SK-N-SH treated with all-trans-retinoic acid at 6 μM for 48 hours (cell line): Measurements from ENCODE around the gene ECE1.
A peak's percentile ranks its signal among the peaks of the same experiment; 100 is the strongest.

Experiments used
- ATAC-seq: fragments of 200-7000 bp; cut with Tn5 transposase; 3 replicates; pipeline ENCODE4 v1.9.1; 2020; ENCODE audit warnings: mild to moderate bottlenecking, moderate library complexity
- ARNTL ChIP-seq: fragments of 450-650 bp; formaldehyde crosslinking; IDR thresholded peaks from 2 replicates; pipeline ENCODE4 v1.5.0; 2020; ENCODE audit warnings: low read depth, mild to moderate bottlenecking, moderate library complexity, borderline replicate concordance
- BACH2 ChIP-seq: fragments of 250-450 bp; sonication (Bioruptor Pico); IDR thresholded peaks from 2 replicates; pipeline ENCODE4 v1.9.0; 2021; ENCODE audit warnings: mild to moderate bottlenecking, borderline replicate concordance
- CSDC2 ChIP-seq: fragments of 250-450 bp; sonication (Bioruptor Pico); IDR thresholded peaks from 2 replicates; pipeline ENCODE4 v1.5.0; 2020; ENCODE audit warnings: mild to moderate bottlenecking, moderate library complexity
- CSRNP3 ChIP-seq: fragments of 250-450 bp; sonication (Bioruptor Pico); IDR thresholded peaks from 2 replicates; pipeline ENCODE4 v1.5.1; 2021; ENCODE audit warnings: mild to moderate bottlenecking, moderate library complexity
- ESRRG ChIP-seq: fragments of 250-450 bp; sonication (Bioruptor Pico); IDR thresholded peaks from 2 replicates; pipeline ENCODE4 v1.6.1; 2021; ENCODE audit warnings: mild to moderate bottlenecking
- ISL1 ChIP-seq: fragments of 250-450 bp; sonication (Bioruptor Pico); IDR thresholded peaks from 2 replicates; pipeline ENCODE4 v2.1.2; 2022; ENCODE audit warnings: mild to moderate bottlenecking, moderate library complexity
- OSR1 ChIP-seq: fragments of 250-450 bp; sonication (Bioruptor Pico); IDR thresholded peaks from 2 replicates; pipeline ENCODE4 v1.8.0; 2022; ENCODE audit warnings: moderate library complexity, mild to moderate bottlenecking, inconsistent platforms
- PATZ1 ChIP-seq: fragments of 250-450 bp; sonication (Bioruptor Pico); IDR thresholded peaks from 2 replicates; pipeline ENCODE4 v1.8.0; 2020; ENCODE audit warnings: mild to moderate bottlenecking, moderate library complexity, borderline replicate concordance
- PPARA ChIP-seq: fragments of 250-450 bp; sonication (Bioruptor Pico); IDR thresholded peaks from 2 replicates; pipeline ENCODE4 v1.5.0; 2020; ENCODE audit warnings: mild to moderate bottlenecking, borderline replicate concordance
- SNAI2 ChIP-seq: fragments of 250-450 bp; sonication (Bioruptor Pico); IDR thresholded peaks from 2 replicates; pipeline ENCODE4 v1.5.0; 2020; ENCODE audit warnings: mild to moderate bottlenecking, moderate library complexity
- TCF4 ChIP-seq: fragments of 250-450 bp; sonication (Bioruptor Pico); IDR thresholded peaks from 2 replicates; pipeline ENCODE4 v1.8.0; 2021; ENCODE audit warnings: mild to moderate bottlenecking, moderate library complexity, borderline replicate concordance
- TOX ChIP-seq: fragments of 250-450 bp; sonication (Bioruptor Pico); IDR thresholded peaks from 2 replicates; pipeline ENCODE4 v1.8.0; 2021; ENCODE audit warnings: mild to moderate bottlenecking, moderate library complexity, borderline replicate concordance
- TSHZ2 ChIP-seq: fragments of 250-450 bp; sonication (Bioruptor Pico); IDR thresholded peaks from 2 replicates; pipeline ENCODE4 v1.5.0; 2020; ENCODE audit warnings: mild to moderate bottlenecking, moderate library complexity
- ZC3H10 ChIP-seq: fragments of 250-450 bp; sonication (Bioruptor Pico); IDR thresholded peaks from 2 replicates; pipeline ENCODE4 v1.5.1; 2021; ENCODE audit warnings: mild to moderate bottlenecking, moderate library complexity
- ZFP3 ChIP-seq: fragments of 250-450 bp; sonication (Bioruptor Pico); IDR thresholded peaks from 2 replicates; pipeline ENCODE4 v1.5.0; 2020; ENCODE audit warnings: mild to moderate bottlenecking, moderate library complexity
- ZFP30 ChIP-seq: fragments of 450-650 bp; formaldehyde crosslinking; IDR thresholded peaks from 2 replicates; pipeline ENCODE4 v1.5.0; 2022; ENCODE audit warnings: mild to moderate bottlenecking, moderate library complexity
- ZNF565 ChIP-seq: fragments of 450-650 bp; formaldehyde crosslinking; conservative IDR thresholded peaks from 2 replicates; pipeline ENCODE4 v1.5.0; 2020; ENCODE audit warnings: low read depth, mild to moderate bottlenecking, moderate library complexity
- ZNF70 ChIP-seq: fragments of 450-650 bp; formaldehyde crosslinking; IDR thresholded peaks from 2 replicates; pipeline ENCODE4 v1.5.0; 2020; ENCODE audit warnings: mild to moderate bottlenecking, moderate library complexity
- ZNF8 ChIP-seq: fragments of 450-650 bp; formaldehyde crosslinking; IDR thresholded peaks from 2 replicates; pipeline ENCODE4 v1.5.0; 2020; ENCODE audit warnings: mild to moderate bottlenecking, moderate library complexity

ECE1 gene

GRCh38 chr1:21337454-21337927 lies 47.2 kb upstream of the ECE1 start:
- no peak for TF ChIP-seq ARNTL

GRCh38 chr1:21337010-21337437 lies 46.8 kb upstream of the ECE1 start:
- ATAC-seq = peak; percentile 11; the same call in 1 of the 3 replicates
- TF ChIP-seq ISL1 (CRISPR knock-in tag) (no peak), ZNF8 (CRISPR knock-in tag) (no peak), ZFP30 (no peak), ESRRG (CRISPR knock-in tag) (no peak), SNAI2 (0 out of 2 replicates have a peak, but pooled peaks have one; percentile 19), TSHZ2 (CRISPR knock-in tag) (no peak), ZC3H10 (no peak), CSRNP3 (no peak), CSDC2 (CRISPR knock-in tag) (no peak), OSR1 (no peak), ZFP3 (no peak), PPARA (CRISPR knock-in tag) (no peak), ZNF70 (no peak), TOX (CRISPR knock-in tag) (no peak), BACH2 (CRISPR knock-in tag) (no peak), TCF4 (CRISPR knock-in tag) (0 out of 2 replicates have a peak, but pooled peaks have one; percentile 26), ZNF565 (CRISPR knock-in tag) (no peak)

More at GRCh38 chr1:21337454-21337927, 47.2 kb upstream of the ECE1 start:
- ATAC-seq = no peak

GRCh38 chr1:21335750-21336224 lies 45.5 kb upstream of the ECE1 start:
- no peak for TF ChIP-seq SNAI2
- no peak for TF ChIP-seq ISL1 (CRISPR knock-in tag)
- no peak for TF ChIP-seq ZFP3
- TF ChIP-seq TOX (CRISPR knock-in tag) = no peak
- no peak for TF ChIP-seq TSHZ2 (CRISPR knock-in tag)
- no peak for TF ChIP-seq CSDC2 (CRISPR knock-in tag)
- no peak for TF ChIP-seq PATZ1 (CRISPR knock-in tag)
- TF ChIP-seq CSRNP3 = no peak
- TF ChIP-seq PPARA (CRISPR knock-in tag) = no peak
- ATAC-seq = peak; percentile 9; the same call in 1 of the 3 replicates
